Superior temporal gyrus (tissue), 1 donor: Measurements from ENCODE around the gene GALNS.

Experiments used
- DNase-seq: peaks from one replicate; pipeline ENCODE4 v3.0.0-alpha.2; 2016; ENCODE audit errors: extremely low spot score

Gene GALNS

DNA sequence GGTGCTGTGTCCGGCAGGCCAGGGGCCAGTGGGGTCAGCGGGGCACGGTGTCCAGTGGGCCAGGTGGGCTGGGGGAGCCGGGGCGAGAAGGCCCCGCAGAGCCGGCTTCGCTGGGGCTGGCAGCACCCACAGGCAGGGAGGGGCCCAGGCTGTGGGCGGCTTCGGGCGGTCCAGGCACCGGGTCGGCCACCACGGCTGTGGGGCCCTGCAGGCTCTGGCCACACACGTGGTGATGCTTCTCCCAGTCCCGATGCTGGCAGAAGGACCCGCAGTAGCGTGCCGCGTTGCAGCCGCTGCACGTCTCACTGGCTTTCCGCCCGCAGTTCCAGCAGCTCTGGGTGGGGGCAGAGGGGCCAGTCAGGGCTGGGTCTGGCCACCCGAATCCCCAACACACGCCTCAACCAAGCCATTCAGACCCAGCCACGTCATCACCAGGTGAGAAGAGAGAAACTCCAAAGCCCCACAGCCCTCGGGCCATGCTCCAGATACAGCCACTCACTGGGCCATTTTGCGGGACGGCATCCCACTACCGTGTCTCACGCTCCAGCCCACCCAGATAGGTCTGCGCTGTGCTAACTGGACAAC is 20.3 kb upstream of the GALNS start:
- no peak for DNase-seq

GRCh38 chr16:88875703-88876234 is 19.0 kb upstream of the GALNS start:
- no peak for DNase-seq

DNA sequence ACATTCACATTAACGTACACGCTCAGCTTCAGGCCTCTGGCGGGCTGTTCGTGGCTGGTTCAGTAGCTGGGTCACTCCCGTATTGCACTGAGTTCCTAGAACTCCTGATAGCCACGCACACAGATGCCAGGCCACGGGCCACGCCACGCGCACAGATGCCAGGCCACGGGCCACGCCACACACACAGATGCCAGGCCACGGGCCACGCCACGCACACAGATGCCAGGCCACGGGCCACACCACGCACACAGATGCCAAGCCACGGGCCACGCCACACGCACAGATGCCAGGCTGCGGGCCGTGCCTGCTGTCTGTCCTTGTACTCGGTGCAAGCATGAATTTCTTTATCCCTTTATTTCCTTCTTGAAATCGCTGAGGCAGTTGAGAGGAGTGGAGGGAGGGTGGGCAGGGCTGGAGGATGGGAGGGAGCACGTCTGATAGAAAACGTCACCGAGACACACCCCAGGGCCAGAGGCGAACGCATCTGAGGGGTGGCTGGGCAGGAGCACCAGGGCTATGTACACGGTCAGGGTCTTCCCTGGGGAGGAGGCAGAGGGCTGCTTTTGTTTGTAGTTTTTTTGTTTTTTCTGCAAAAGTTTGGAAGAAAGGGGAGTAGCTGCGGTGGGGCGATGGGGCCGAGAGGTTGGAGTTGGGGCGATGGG is 18.3 kb upstream of the GALNS start:
- no peak for DNase-seq

DNA sequence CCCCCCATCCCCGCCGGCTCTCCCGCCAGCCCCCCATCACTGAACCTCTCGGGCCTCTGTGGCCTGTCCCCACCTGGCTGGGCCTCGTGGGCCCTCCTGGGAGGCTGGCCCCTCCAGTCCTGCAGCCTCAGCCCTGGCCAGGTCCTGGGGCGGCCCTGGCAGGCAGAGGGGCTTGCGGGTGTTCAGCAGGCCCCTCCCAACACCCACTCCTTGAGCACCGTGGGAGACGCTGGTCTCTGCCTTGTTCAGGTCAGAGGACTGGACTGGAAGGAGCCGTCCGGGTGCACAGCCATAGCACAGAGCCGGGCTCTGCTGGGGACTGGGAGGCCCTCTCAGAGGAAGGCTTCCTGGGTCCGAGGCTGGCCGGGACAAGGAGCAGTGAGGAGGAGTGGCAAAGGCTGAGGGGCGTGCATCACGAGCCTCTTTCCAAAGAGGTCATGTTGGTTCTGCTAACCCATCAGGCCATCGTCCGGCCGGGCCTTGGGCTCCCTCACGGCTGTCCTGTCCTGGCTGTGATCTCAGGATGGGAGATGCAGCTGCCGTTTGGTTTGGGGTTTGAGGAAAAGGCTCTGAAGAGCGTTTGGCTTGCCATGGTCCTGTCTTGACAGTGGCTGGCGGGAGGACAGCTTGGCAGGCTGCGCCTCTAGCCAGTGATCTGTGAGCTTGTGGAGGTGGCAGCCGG is 16.0 kb upstream of the GALNS start:
- DNase-seq, result no peak

DNA sequence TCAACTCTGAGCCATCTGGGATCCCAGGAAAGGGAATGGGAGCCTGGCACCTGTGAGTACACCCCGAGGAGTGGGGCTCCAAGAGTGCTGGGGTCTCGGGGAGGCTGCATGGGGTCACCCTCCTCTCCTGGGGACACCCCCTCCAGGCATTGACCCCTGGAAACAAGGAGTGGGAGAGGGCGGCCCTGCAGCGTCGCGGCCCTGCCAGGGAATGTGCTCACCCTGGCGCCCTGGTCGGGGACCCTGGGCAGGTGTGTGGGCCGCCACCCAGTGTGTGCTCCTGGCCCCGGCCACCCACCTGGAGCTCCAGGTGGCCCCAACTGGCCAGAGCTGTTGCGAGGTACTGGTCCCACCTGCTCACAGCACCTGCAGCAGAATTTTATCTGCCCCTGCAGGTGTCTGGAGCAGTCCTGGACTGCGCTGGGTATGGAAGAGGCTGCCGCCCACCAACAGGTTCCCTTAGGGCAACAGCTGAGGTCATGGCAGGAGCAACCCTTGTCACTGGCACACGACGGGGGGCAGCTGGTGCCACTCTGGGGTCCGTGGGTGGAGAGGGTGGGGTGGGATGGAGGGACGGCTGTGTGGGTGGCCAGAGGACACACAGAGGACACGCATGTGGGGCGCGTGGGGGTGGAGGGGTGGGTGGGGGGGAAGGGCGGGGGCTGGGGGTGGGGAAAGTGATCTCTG is 15.1 kb upstream of the GALNS start:
- DNase-seq, result no peak

- no peak for DNase-seq
Measured at GRCh38 chr16:88871349-88871702, 14.6 kb upstream of the GALNS start.

DNA sequence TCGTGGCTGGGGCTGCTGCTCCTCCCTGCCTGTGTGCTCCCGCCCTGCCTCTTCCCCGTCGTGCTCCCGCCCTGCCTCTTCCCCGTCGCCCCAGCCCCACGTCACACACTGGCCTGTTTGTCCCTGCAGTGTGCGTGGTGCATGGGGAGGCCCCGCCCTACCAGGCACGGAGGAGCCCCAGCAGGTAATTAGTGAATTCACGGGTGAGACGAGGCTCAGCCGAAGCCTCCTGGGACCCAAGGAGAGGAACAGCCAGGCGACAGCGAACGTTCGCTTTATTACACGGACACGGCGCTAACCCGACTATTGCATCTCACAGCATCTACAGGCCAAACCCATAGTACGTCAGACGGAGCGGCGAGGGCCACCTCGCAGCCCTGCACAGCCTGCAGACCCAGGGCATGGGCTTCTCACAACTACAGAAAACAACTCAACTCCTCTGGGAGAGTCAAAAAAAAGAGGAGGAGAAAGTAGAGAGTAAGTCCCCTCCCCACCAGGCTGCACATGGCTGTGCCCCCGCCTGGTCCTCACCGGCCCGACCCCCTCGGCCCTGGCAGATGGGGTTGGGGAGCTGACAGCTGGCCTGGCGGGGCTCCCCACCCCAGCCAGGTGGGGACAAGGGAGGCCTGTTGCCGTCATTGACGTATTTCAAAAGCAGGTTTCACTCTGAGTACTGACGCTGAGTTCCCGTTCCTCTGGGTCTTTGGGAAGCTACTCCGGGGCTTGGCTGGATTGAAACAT is 14.0 kb upstream of the GALNS start:
- no peak for DNase-seq

- no peak for DNase-seq
Measured at GRCh38 chr16:88869673-88869980, 12.9 kb upstream of the GALNS start.

DNA sequence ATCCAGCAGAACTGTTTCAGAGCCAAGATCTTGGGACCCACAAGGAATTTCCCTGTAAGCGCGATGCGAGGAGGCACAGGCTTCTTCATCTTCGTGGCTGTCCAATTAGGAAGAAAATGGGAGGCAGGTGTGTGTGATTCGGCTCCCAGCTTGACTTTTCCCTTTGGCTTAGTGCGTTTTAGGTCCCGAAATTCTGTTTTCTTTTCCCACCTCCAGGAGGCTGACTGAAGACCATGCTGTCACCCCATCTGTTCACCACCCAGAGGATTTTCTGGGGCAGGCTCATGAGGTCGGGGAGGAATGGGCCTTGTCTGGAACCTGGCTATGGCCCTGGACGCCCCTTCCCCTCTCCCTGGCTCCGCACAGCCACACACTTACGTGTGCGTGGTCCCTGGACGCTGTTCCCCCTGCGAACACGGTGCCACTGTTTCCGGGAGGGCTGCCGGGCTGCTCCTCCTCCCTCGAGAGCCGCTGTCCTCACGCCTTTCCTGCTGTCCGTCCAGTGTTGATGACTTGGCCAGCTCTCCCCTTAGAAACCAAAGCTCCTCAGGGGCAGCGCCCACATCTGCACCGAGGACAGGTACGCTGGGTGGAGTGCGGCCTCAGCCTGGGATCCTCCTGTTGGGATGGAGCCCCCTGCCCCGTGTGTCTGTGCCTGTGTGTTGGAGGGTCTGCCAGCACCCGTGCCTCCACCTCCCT is 12.4 kb upstream of the GALNS start:
- no peak for DNase-seq

DNA sequence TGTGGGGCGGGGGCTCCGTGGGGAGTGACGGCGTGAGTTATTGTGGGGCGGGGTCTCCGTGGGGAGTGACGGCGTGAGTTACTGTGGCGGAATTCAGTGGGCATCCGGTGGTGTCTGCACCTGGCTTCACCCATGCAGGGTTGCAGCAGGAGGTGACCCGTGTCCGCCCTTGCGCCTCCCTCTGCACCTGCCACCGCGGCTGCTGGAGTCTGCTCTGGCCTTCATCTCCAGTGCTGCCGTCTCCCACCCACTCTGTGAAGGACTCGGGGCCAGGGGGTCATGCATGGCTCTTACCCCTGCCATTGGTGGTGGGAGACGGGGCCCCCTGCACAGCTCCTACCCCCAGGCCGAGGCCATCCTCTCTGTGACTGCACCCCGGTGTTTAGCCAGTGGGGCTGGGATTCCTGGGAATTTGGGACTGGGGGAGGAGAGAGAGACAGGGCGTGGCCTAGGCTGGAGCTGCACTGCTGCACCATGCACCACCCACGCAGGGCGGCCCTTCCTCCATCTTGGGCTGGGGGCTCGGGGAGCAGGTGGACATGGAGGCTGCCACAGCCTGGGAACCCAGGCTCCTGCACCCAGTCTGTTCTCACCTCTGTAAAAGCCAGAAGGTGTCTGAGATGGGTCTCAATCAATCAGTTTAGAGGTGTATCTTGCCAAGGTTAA is 11.0 kb upstream of the GALNS start:
- DNase-seq, result no peak

DNA sequence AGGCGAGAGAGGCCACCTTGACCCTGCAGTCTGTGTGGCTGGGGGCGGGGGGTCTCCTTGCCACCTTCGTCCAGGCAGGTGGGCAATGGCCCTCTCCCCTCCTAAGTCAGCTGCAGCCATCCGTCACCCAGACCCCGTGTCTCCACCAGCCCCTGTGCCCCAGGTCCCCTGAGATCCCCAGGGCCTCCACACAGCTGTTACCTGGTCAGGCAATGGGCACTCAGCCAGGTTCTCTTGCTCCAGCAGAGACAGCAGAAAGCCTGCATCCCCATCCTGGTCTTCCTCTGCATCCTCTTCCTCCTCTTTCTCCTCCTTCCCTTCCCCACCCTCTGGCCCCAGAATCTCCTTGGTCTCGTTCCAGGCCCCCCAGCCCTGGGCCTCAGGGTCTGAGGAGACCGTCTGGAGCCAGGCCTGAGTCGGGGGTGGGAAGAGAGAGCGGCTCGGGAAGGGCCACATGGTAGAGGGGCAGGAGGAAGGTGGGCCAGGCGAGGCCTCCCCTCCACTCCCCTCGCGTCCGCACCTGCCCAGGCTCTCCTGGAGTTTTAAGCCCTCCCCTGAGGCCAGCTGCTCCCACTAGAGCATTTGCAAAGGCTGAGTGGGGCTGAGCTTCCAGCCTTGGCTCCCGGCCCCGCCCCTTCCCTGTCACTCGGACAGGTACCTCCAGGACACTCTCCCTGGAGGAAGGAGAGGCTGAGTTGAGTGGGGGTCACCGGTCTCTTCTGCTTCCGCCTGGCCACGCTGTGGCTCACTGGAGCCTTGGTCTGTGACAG is 9.6 kb upstream of the GALNS start, which contains the start of gene PABPN1L:
Gene PABPN1L, minus strand, starts transcription at position 510 of the 770 bp plus-strand sequence. Its CDS starts 54 bp downstream, at position 456.
- no peak for DNase-seq

DNA sequence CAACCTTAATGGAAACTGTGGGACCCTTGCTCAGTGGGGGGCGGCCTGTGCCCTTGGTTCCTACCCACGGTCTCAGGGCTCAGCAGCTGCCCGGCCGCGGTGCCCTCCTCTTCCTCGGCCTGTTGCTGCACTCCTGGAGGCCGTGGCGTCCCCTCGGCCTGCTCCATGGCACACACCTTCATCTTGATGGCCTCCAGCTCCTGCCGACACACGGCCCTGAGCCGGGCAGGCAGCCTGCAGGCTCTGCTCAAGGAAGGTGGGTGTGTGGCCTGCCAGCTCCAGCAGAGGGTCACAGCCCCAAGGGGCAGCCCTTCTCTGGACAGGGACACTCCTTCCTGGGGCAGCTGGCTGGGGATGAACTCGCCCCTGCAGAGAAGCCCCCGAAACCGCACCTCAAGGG is 9.0 kb upstream of the GALNS start:
- no peak for DNase-seq

- DNase-seq, result no peak
Measured at GRCh38 chr16:88865310-88865709, 8.6 kb upstream of the GALNS start.

DNA sequence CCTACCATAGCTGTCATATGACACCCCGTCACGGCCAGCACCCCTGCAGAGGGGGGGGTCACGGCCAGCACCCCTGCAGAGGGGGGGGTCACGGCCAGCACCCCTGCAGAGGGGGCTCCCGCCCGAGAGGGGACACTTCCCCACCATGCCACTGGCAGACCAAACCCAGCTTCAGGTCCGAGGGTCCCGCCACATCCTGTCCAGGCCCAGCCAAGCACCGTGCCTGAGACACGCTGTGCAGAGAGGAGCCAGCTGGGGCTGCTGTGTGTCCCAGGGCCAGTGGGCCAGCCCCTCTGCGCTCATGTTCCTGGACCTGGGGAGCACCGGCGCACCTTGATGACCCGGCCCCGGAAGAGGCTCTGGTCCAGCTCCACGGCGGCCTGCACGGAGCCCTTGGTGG is 7.8 kb upstream of the GALNS start:
- DNase-seq, result no peak

- DNase-seq, result no peak
Measured at GRCh38 chr16:88864099-88864498, 7.4 kb upstream of the GALNS start.

- no peak for DNase-seq
Measured at GRCh38 chr16:88863426-88863825, 6.7 kb upstream of the GALNS start.

DNA sequence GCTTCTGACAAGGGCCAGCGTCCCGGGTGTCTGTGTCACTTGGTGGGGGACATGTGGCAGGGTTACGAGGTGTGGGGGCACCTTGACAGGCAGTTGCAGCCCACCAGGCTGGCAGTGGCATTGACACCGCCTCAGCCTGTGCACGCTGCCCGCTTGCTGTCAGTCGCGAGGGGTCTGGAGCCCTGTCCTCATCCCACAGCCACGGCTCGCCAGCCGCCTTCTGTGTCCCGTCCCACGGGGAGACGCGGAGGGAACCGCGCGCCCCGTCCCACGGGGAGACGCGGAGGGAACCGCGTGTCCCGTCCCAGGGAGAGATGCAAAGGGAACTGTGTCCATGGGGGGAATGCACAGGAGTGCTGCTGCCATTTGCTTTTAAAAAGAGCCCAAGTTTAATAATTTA is 6.2 kb upstream of the GALNS start:
- no peak for DNase-seq

GRCh38 chr16:88861359-88861758 is 4.6 kb upstream of the GALNS start:
- DNase-seq, result no peak

DNA sequence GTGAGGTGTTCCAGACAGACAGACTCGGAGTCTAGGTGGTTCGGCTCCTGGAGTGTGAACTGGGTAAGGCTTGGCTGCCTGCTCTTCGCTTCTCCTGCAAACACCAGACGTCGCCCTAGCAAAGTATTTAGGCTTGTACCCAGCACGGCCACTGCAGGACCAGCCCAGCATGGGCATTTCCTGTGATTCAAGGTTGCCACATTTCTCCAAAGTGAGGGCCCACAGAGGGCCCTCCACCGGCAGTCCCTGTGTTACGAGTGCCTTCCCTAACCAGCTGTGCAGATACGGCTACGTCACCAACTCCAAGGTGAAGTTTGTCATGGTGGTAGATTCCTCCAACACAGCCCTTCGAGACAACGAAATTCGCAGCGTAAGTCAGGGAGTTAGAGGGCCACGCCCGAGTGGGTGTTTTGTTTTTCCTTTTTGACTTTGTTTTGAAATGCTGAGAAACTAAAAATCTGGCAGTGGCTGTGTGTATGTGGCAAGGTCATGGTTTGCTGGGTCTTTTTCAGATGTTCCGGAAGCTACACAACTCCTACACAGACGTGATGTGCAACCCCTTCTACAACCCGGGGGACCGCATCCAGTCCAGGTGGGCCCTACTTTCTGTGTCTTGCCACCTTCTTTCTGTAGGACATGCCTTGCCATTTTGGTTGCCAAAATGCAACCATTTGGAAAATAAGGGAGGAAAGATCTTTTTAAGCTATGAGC is 2.8 kb upstream of the GALNS start:
- DNase-seq, result no peak
